RWPE1 (cell line): ENCODE results near the gene USP32.
"Not testable (repeated sequence)": the region's sequence is repeated elsewhere in the genome, so short reads cannot be mapped to it uniquely, and the experiment has no call there.

ENCODE experiments used
- CTCF ChIA-PET: fragments of 350-600 bp; sonication (Branson Sonifier 250); formaldehyde crosslinking; extraction: SDS; loops from one replicate; lab custom pipeline; 2021; lab: Yijun Ruan, JAX
- POLR2A ChIA-PET: fragments of 400-600 bp; formaldehyde crosslinking; extraction: SDS; loops from one replicate; lab custom pipeline; 2020; ENCODE audit warnings: antibody characterized with exemption; ENCODE audit not compliant: low non-redundant PET; lab: Yijun Ruan, JAX
- DNase-seq: peaks from one replicate; pipeline ENCODE4 v3.0.0; 2012; ENCODE audit warnings: low spot score
- H3K27ac ChIP-seq: fragments of 450-650 bp; 2 replicates; pipeline ENCODE4 v1.5.1; 2017
- TF ChIP-seq, protein P1 (sequence below): fragments of 450-650 bp; conservative IDR thresholded peaks from 2 replicates; pipeline ENCODE4 v1.5.1; 2017; ENCODE audit warnings: low read depth, mild to moderate bottlenecking

The USP32 gene, protein sequence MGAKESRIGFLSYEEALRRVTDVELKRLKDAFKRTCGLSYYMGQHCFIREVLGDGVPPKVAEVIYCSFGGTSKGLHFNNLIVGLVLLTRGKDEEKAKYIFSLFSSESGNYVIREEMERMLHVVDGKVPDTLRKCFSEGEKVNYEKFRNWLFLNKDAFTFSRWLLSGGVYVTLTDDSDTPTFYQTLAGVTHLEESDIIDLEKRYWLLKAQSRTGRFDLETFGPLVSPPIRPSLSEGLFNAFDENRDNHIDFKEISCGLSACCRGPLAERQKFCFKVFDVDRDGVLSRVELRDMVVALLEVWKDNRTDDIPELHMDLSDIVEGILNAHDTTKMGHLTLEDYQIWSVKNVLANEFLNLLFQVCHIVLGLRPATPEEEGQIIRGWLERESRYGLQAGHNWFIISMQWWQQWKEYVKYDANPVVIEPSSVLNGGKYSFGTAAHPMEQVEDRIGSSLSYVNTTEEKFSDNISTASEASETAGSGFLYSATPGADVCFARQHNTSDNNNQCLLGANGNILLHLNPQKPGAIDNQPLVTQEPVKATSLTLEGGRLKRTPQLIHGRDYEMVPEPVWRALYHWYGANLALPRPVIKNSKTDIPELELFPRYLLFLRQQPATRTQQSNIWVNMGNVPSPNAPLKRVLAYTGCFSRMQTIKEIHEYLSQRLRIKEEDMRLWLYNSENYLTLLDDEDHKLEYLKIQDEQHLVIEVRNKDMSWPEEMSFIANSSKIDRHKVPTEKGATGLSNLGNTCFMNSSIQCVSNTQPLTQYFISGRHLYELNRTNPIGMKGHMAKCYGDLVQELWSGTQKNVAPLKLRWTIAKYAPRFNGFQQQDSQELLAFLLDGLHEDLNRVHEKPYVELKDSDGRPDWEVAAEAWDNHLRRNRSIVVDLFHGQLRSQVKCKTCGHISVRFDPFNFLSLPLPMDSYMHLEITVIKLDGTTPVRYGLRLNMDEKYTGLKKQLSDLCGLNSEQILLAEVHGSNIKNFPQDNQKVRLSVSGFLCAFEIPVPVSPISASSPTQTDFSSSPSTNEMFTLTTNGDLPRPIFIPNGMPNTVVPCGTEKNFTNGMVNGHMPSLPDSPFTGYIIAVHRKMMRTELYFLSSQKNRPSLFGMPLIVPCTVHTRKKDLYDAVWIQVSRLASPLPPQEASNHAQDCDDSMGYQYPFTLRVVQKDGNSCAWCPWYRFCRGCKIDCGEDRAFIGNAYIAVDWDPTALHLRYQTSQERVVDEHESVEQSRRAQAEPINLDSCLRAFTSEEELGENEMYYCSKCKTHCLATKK (N-terminal part only)

DNA sequence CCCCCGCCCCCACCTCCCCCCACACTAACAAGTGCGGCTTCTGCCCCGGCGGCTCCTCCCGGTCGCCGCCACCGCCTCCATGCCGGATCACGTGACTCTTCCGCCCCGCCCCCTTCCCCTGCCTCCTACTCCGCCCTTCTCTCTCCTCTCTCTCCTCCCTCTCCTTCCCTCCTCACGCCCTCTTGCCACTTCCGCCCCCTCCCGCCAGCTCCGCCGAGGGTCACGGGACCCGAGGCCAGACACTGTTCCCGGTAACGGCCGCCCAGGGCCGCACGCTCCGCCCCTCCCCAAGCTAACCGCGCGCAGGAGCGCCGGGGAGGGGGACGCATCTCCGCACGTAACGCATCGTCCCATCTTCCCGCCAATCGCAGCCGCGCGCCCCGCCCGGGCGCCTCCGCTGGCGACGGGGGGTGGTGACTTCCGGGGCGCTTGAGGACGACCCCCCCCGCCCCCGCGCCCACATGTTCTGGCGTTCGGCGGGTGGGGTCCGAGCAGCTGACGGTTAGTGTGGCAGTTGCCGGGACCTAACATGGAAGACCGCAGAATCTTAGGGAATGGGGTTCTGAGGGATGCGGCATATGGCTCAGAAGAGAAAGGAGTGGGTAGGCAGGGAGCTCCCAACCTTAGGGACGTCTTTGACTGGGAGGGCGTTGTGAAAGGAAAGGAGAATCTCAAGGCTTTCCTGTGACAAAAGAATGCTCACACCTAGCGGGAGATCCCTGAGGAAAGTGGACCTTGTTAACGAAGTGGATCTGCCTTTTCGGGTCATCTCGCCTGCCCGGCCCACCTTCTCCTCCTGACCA, at the start of gene USP32:
Gene USP32 (minus strand): TSS at position 92 of the 803 bp plus-strand sequence. CDS start 194 bp downstream, outside the sequence.
- TF ChIP-seq, protein P1, sequence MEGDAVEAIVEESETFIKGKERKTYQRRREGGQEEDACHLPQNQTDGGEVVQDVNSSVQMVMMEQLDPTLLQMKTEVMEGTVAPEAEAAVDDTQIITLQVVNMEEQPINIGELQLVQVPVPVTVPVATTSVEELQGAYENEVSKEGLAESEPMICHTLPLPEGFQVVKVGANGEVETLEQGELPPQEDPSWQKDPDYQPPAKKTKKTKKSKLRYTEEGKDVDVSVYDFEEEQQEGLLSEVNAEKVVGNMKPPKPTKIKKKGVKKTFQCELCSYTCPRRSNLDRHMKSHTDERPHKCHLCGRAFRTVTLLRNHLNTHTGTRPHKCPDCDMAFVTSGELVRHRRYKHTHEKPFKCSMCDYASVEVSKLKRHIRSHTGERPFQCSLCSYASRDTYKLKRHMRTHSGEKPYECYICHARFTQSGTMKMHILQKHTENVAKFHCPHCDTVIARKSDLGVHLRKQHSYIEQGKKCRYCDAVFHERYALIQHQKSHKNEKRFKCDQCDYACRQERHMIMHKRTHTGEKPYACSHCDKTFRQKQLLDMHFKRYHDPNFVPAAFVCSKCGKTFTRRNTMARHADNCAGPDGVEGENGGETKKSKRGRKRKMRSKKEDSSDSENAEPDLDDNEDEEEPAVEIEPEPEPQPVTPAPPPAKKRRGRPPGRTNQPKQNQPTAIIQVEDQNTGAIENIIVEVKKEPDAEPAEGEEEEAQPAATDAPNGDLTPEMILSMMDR = peak; percentile 40
- H3K27ac ChIP-seq = peak within 1 kb of the TSS; percentile 97
- peak; percentile 95 for DNase-seq
- ChIA-PET POLR2A (interaction anchor here (0.6 to 0.7 kb wide), 3 partner anchors 13 to 435 kb away, joined by 3 to 6 read pairs (median 3); partner anchors contain the start of gene BCAS3), CTCF (interaction anchor here (0.5 to 0.9 kb wide), 4 partner anchors 36 to 1804 kb away, joined by 3 to 7 read pairs (median 3); no protein-coding TSS in a partner anchor)

DNA sequence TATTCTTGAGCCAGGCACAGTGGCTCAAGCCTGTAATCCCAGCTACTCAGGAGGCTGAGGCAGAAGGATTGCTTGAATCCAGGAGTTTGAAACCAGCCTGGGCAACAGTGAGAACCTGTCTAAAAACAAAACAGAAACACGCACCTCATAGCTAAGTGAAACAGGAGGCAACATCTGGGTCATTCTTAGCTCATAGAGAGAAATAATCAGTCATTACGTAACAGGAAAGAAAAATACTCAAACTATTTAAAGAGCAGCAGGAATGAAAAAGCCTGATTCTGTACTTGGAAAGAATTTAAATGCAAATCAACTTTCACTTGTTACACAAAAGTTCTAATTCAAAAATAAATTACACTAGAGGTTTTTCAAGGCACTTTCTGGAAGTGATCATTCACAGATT, 47.6 kb upstream of the USP32 start:
- TF ChIP-seq, protein P1 = no peak
- H3K27ac ChIP-seq = no peak overlapping the region
- DNase-seq = no peak
- POLR2A ChIA-PET = no interaction called here
- CTCF ChIA-PET = interaction anchor here (0.6 to 1.4 kb wide), 2 partner anchors 201 to 277 kb away, joined by 3 to 5 read pairs; no protein-coding TSS in a partner anchor

DNA sequence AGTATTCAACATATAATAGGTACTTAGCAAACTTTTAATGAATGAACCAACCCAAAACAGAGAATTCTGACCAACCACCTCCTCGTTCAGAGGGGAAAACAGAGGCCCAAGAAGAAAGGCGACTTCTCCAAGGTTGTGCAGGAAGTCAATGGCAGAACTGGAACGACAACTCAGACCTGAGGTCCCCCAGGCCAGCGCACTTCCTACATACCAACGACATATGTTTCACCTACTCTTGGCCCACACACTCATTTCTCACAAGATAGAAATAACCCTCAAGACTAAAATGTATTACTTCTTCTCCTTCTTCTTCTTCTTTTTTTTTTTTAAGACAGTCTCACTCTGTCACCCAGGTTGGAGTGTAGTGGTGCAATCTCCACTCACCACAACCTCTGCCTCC, 44.7 kb upstream of the USP32 start:
- CTCF ChIA-PET = interaction anchor here (0.6 kb wide), 1 partner anchor 160 kb away, joined by 3 read pairs; no protein-coding TSS in a partner anchor
- H3K27ac ChIP-seq = no peak overlapping the region
- TF ChIP-seq, protein P1 = no peak
- no peak for DNase-seq
- POLR2A ChIA-PET = no interaction called here

DNA sequence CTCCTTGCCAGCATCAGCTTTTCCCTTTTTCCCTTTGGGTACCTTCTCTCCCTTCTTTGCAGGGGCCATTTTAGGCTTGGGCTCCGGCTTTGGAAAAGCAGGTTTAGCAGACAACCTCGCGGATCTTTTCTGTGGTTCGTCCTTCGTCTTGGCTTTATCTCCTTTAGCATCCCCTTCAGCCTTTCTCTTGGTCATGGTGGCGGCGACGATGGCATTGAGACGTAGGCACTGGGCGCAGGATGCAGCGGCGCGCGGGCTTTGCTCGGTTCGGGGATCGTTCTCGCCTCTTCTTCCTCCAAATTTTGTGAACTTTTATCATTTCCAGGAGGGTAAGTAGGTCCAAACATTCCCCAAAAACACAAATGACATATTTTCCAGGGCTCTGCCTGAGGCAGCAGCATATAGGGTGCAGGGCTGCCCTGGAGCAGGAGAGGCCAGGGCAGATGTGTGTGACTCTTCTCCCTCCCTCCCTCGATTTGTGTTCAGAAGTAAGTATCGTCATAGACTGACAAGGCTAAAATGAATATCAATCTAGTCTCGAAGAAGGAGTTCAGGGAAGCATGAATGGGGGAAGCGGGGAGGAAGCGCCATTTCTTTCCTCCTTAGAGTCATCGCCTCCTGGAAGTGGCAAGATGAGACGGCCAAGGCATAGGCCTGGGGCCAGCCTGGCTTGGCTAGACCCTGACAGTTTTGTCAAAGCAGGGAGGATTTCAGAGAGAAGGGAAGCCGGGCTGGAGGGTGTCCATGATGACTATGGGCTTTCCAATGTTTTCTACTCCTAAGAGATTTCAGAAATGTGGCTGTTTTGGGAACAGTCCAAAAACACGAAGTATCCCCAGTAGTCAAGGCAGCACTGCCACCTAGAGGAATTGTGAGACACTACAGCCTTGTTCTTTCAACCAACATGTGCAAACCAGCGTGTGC, 43.6 kb upstream of the USP32 start:
- CTCF ChIA-PET = interaction anchor here (0.6 to 0.7 kb wide), 2 partner anchors 99 to 161 kb away, joined by 3 to 4 read pairs; no protein-coding TSS in a partner anchor
- H3K27ac ChIP-seq = no peak overlapping the region
- DNase-seq = peak; percentile 70
- TF ChIP-seq, protein P1 = peak; percentile 91
- POLR2A ChIA-PET = no interaction called here

DNA sequence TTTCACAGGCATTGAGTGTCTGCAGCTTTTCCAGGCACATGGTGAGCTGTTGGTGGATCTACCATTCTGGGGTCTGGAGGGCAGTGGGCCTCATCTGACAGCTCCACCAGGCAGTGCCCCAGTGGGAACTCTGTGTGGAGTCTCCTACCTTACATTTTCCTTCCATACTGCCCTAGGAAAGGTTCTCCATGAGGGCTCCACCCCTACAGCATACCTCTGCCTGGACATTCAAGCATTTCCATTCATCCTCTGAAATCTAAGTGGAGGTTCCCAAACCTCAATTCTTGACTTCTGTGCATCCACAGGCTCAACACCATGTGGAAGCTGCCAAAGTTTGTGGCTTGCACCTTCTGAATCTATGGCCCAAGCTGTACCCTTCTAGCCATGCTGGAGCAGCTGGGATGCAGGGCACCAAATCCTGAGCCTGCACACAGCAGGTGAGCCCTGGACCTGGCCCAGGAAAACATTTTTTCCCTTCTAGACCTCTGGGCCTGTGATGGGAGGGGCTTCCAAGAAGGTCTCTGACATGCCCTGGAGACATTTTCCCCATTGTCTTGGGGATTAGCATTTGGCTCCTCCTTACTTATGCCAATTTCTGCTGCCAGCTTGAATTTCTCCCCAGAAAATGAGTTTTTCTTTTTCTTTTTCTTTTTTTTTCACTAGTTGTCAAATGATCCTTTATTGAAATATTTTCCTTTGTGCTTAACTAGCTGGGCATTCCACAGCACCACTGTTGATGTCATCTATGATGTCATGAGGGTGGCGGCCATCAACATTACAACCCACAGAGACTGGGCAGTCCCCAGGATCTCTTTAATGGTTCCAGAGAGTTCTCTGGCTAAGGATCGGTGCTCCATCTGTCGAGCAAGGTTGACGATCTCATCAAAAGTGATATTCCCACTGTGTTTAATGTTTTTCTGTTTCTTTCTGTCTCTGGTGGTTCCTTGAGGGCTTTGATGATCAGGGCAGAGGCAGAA, 41.4 kb upstream of the USP32 start:
- CTCF ChIA-PET = interaction anchor here (0.6 to 1.1 kb wide), 3 partner anchors 9 to 293 kb away, joined by 3 to 4 read pairs (median 4); no protein-coding TSS in a partner anchor
- H3K27ac ChIP-seq, DNase-seq, POLR2A ChIA-PET: not testable (repeated sequence)

DNA sequence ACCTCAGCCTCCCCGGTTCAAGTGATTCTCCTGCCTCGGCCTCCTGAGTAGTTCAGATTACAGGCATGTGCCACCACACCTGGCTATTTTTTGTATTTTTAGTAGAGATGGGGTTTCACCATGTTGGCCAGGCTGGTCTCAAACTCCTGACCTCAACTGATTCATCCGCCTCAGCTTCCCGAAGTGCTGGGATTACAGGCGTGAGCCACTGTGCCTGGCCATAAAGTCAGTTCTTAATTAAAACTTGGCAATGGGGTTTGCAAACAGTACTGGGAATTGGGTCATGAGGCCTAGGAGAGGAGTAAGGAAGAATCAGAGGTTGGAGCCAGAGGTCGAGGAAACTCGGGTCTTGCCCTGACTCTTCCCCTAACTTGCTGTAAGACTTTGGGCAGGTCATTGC, 38.6 kb upstream of the USP32 start:
- POLR2A ChIA-PET, CTCF ChIA-PET, H3K27ac ChIP-seq, DNase-seq: not testable (repeated sequence)

DNA sequence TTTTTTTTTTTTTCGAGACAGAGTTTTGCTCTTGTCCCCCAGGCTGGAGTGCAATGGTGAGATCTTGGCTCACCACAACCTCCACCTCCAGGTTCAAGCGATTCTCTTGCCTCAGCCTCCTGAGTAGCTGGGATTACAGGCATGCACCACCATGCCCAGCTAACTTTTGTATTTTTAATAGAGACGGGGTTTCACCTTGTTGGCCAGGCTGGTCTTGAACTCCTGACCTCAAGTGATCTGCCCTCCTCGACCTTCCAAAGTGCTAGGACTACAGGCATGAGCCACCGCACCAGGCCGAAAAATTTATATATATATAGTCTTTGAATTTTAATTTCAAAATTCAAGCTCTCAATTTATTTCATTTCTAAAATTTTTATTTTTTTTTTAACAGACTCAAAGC, 36.6 kb upstream of the USP32 start:
- DNase-seq, H3K27ac ChIP-seq: not testable (repeated sequence)
- ChIA-PET POLR2A (interaction anchor here (0.6 kb wide), 1 partner anchor 294 kb away, joined by 4 read pairs; no protein-coding TSS in a partner anchor), CTCF (interaction anchor here (0.6 to 0.7 kb wide), 3 partner anchors 36 to 890 kb away, joined by 4 to 7 read pairs (median 4); no protein-coding TSS in a partner anchor)
